NCI-H510A (cell line): ENCODE data around the gene CDK6.

ENCODE experiments used
- DNase-seq: peaks from one replicate; lab custom pipeline; 2025; lab: John Stamatoyannopoulos, UW

CDK6 gene

DNA sequence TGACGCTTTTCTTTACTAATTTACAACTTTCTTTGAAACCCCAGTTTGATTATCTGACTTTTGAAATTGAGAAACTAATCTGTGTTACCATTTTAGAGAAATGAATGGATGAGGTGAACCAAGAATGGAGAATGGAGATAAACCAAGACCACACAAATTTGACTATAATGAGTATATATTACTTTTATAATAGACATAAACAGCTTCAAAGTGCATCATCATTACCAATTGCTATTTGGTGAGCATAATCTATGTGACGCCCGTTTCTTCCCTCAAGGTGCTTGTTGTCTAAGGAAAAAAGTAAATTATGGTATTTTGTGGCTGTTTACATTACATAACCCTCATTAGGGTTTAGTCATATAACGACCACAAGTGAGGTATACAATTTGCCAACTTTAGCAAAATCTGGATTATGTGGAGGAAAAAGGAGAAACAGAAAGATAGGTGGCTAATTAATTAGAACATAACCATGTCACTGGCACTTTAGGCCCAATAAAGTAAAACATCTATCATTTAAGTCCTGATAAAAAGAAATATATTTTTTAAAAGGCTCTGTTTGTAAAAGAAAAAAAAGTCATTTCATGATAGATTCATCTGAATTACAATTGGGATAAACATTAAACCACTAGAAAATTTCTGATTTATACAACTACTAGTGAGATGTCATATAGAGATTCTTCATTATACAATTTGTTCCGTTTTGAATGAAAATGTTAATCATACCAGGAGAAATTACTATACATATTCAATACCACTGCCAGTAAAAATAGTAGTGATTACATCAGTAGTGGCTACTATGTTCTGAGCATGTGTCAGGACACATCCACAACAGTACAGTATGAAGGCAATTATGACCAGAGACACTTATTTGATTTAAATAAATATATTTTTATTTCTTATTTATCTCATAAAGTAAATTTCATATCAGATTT lies 128.0 kb downstream of the CDK6 start:
- no peak for DNase-seq

GRCh38 chr7:92707435-92707834 lies 128.9 kb downstream of the CDK6 start:
- DNase-seq: no peak

- no peak for DNase-seq
Observed at GRCh38 chr7:92706563-92706962, 129.8 kb downstream of the CDK6 start.

GRCh38 chr7:92705831-92706230 lies 130.5 kb downstream of the CDK6 start:
- no peak for DNase-seq

DNA sequence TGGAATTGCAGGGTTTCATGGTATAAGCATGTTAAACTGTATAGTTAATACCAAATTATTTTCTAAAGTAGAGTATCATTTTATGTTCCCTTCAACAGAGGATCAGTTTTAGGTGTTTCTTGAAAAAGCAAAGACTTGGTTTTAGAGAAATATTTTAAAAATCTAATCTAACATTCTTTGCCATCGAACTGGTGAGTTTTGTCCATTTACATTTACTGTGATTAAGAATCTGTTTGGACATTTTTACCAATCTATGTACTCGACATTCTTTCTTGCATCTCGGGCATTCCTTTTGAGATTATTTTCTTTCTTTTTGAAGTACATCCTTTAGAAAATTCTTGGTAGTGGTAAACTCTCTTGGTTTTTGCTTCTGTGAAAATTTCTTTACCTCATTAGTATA lies 131.5 kb downstream of the CDK6 start:
- DNase-seq: no peak

GRCh38 chr7:92702535-92702934 lies 133.8 kb downstream of the CDK6 start:
- no peak for DNase-seq

DNA sequence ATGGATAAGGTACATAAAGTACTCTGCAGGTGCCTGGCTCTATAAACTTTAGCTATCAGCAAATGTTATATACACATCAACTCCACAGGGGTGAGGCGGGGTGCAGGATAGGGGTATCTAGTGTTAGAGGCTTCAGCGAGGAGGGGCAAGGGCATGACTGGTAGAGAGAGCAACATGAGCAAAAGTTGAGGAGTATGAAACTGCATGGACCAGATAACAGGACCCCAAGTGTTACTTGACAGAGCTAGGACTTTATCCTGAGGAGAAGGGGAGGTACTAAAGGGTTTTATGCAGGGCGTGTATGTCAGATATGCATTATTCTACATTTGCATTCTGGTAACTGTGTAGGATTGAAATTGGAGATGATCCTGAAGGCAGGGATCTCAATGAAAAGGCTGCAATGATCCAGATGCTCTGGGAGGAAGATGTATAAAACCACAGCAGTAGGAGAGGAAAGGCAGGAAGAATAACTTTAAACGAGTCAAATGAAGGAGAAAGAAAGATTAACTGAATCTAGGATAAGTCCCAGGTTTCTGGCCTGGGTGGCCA lies 136.3 kb downstream of the CDK6 start:
- no peak for DNase-seq

DNA sequence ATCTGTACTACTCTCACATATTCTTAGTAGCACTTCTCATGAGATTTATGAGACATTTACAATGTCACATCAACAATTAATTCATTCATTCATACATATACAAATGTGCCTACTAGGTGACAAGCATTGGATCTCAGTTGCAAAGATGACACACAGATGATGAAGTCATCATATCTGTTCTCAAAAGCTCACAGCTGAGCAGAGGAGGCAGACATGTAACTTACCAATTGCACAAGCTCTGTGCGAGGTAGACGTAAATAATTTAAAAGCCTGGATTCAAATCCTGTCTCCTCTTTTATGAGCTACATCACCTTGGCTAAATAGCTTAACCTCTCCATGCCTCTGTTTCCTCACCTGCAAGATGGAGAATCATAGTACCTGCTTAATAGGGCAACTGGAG lies 136.8 kb downstream of the CDK6 start:
- no peak for DNase-seq

DNA sequence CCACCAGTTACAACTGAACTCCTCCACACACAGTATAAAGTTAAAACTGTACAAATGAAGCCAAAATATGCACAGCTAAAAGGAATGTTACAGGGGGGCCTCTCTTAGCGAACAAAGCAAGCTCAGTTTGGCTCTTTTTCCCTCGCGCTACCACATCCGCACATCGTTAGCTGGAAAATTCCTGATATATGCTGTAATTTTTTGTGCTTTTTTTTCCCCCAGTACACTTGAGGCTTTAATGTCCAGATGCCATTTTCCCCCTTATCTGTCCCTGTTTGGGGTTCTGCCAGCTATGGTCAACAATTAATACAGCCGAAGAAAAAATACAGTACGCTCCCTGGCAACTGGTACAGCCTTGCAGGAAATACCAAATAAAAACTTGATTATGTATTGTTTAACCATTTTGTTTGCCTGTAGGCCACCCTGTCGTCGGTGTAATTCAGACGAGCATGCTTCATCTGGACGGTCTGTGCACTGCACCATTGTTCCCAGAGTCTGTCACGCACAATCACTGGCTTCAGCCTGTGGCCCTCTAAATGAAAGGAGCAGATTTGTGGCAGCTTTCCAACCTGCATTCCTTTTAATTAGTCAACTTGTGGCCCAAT lies 138.0 kb downstream of the CDK6 start:
- DNase-seq: no peak

DNA sequence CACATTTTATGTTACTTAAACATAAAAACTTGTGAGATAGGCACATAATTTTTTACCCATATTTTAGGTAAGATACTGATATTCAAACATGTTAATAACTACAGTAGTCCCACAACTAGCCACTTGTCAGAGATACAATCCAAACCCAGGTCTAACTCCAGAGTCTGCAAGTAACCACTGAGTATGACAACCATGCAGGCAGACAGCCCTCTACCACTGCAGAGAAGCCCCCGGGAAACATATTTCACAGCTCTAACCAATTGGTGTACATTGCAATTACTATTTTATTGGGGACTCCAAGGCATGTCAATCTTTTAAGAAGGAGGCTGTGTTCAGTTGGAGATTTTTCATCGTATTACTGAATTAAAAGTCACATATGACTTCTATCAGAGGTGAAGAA lies 139.0 kb downstream of the CDK6 start:
- no peak for DNase-seq

- no peak for DNase-seq
Observed at GRCh38 chr7:92697012-92697411, 139.4 kb downstream of the CDK6 start.

DNA sequence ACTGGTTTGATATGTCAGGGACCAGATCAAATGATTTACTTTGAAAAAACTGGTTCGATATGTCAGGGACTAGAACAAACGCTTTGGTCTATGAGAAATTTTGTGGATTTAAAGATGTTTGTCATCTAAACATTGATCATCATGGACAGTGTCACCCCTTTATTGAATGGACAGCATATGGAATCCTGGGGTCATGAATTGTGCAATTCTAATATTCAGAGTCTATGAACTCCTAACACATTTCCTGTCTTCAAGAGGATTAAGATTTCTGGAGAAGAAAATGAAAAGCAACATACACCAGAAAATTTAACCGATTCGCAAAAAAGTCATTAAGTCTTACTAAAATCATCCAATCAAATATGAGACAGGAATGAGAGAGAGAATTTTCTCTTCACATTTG lies 139.8 kb downstream of the CDK6 start:
- DNase-seq: no peak

DNA sequence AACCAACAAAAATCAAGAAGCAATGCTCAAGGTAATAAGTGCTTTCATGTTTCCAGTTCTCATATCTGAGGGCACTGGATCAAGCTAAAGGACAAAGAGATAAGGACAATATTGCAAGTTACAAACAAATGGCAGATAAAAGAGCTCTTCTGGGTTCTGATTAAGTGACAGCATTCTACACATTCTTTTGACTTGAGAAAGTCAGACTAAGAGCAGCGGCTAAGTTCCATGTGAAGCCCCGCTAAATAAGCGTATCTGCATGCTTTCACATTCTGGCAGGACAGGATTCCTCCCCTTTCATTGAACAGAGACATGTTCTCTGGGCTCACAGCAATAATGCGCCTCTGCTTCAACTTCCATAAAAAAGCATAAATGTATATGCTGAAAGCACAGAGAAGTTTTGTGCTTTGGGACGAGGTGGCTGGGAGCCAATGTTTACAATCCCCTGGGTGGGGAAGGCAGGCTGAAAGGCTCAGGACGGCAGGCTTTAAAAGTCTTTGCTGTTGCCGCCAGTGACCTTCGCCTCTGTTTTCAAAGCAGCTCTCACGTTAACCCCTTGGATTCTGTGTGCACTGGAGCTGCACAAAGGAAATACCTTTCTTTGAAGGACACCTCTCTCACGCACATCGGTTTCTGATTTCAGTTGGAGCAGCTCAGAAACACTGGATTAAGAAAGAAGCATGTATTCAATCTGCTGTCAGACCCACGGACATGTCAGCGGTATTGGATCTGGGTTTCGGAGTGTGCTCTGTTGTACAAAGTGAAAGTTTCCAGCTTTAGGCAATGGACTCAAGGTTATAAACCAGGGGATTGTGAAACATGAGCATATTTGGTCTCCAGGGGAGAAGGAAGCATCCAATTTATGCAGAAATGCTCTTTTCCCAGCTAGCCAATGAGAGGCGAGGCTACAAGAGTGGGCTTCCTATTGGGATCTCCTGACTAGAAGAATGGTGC lies 140.8 kb downstream of the CDK6 start:
- DNase-seq: peak; percentile 19

DNA sequence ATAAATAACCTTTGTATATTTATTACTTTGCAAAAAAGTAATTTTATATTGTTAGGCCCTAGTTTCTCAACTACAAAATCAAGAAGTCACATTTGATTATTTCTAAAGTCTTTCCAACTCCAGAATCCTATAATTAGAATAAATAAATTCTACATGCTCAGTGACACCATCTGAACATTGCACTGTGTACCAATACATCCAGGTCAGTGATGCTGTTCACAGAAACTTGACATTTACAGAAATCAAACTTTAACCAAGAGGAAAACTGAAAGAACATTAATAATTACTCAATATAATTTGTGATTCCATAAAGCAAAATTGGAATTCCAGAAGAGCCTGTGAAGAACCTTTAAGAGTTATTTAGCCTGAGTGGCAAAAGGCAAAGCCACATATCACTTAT lies 142.2 kb downstream of the CDK6 start:
- DNase-seq: no peak

- DNase-seq: no peak
Observed at GRCh38 chr7:92693519-92693918, 142.9 kb downstream of the CDK6 start.

DNA sequence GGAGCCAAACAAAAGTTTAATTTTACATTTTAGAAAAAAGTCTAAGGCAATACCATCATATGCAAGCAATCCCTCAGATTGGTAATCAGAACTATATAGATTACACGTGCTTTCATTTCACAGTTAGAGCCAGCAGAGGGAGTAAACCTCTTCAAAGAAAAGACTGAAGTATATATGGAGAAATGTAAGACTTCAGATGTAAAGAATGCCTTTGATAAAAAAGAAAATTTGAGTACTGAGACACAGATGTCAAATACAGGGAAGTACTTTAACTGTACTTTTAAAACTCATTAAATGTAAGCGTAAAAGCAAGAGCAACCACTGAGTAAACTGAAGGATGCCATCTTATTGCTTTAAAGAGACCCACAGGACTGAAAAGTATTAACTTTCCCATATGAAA lies 144.8 kb downstream of the CDK6 start:
- DNase-seq: no peak

DNA sequence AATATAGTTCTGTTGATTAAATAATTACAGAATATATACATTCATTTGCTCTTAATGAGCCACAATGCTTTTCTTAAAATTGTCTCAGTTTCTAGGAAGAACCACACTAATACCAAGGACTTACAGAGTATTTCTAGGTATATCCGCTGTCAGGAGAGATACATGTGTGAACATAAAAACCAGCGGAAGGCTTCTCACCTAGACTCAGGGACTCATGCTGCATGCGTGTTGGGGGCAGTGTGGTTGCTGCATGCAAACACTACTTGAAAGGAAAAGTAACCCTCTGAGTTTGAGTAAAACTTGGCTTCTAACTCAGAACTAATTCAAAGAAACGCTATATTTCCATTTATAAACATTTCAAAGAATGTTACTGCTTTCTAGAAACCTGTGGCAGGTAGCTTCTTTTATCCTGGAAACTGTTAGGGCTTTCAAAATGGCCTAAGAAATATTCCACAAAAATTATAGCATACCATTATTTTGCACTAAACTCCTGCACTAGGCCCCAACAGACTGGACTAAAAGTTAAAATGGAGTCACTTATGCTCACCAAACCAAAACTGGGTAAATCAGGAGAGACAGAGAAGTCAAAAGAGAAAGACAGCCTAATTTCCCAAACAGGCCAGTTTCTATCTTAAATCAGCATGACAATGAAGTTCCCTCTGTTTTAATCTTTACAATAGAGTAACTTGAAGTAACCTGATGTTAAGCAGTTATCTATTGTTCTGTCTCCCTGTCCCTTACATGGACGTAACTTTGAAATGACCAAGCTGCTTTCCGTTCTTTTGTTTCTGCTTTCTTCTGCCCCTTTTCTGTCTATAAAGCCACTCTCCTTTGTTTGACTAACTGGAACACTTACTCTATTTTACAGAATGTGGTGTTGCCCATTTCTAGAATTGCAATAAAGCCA lies 151.0 kb downstream of the CDK6 start:
- no peak for DNase-seq

DNA sequence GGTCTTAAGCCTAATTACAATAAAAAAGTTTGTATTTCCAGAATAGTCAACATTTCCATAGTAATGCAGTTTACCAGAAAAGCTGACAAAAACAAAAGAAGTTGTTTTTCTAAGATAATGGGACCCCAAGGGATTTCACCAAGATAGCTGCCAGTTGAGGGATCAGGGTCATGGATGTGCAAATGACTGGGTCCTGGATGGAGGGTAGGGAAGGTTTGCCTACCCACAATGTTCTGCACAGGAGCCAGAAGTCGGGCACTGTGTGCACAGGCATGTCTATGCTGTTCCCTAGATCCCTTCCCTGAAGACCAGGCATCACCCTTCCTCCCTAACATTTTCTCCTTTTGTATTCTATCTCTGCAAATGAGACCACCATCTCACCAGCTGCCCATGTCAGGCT lies 152.1 kb downstream of the CDK6 start:
- DNase-seq: no peak

DNA sequence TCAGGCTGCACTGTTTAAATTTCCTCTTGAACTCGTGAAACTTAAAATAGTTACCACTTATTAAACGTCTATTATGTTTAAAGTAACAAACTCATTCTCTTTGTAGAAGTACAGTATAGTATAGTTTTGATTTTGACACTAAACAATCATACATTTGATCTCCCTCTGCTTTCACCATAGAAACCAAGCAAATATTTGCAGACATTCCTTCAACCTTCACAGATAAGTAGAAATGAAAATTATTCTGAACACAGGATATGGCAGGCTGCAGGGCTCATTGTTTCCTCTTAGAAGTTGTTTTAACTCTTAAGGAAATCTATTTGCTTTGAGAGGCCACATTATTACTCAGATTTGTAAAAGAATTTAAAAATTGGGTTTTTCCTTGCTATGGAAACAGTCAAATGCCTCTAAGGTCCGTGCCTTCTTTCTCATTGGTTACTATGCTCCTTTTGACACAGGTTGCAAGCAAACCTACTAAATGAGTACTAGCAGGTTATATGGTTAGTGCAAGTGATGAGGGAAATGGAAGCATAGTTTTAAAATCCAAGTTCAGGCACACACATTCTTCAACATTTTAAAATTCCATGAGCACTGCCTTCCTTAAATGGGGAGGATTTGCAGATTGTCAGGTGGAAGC lies 153.4 kb downstream of the CDK6 start:
- DNase-seq: no peak

DNA sequence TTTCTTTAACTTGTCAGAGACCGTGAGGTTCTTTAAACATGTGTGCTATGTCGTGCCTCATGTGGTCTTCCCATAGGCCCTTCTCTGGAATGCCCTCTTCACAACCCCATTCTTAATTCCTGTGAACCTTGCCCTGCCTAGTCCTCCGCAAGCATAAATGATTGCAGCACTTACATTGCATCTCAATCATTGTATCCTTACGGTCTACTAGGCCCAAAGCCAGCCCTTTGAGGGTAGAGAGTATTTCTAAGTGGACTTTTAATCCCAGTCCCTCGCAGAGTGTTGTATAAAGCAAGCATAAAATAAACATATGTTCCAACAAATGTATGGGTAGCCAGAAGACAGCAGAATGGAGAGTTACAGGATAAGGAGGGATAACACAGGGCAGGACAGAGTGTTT lies 154.0 kb downstream of the CDK6 start:
- no peak for DNase-seq

GRCh38 chr7:92681633-92682032 lies 154.7 kb downstream of the CDK6 start:
- DNase-seq: no peak
